NT2/D1 (cell line): ENCODE data around the gene MYO3B.

Experiments used
- SUZ12 ChIP-seq: IDR thresholded peaks from 2 replicates; pipeline ENCODE4 v1.6.1; 2011; ENCODE audit not compliant: insufficient read length, insufficient read depth; ENCODE audit errors: extremely low read depth
- YY1 ChIP-seq: IDR thresholded peaks from 2 replicates; pipeline ENCODE4 v1.6.1; 2011; ENCODE audit not compliant: insufficient read length, insufficient read depth
- ZNF274 ChIP-seq: IDR thresholded peaks from 2 replicates; pipeline ENCODE4 v1.6.1; 2011; ENCODE audit warnings: mild to moderate bottlenecking, low read depth, low read length

DNA sequence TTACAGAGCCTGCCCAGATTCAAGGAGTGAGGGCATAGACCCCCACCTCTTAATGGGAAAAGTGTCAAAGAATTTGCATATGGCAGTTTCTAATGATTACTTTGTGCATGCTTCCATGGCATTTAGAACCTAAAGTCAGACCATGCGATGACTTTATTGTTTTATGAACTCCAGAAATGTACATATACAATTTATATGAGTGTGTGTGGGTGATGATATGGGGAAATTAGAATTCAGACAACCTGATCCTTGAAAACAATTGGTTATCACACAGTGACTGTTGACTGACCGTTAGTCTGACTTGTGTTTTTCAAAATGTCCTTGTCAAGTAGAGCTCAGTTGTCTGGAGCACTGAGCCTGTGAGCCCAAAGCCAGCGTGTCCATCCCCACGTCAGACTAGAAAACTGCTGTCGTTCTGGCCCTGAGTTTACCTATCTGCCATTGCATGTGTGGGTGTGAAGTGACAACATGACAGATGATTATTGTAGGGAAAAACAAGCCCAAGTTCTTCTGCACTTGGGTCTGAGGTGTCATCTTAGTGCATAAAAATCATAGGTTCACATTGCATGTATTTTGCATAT is 128.4 kb downstream of the MYO3B start:
- TF ChIP-seq YY1 (no peak), SUZ12 (no peak), ZNF274 (no peak)
